HG03196 (cell line): ENCODE results near the gene NPRL2.

Source experiments
- ATAC-seq: cut with Tn5 transposase; IDR thresholded peaks from one replicate; pipeline ENCODE4 v1.9.1; 2021; ENCODE audit not compliant: unreplicated experiment

NPRL2 gene

DNA sequence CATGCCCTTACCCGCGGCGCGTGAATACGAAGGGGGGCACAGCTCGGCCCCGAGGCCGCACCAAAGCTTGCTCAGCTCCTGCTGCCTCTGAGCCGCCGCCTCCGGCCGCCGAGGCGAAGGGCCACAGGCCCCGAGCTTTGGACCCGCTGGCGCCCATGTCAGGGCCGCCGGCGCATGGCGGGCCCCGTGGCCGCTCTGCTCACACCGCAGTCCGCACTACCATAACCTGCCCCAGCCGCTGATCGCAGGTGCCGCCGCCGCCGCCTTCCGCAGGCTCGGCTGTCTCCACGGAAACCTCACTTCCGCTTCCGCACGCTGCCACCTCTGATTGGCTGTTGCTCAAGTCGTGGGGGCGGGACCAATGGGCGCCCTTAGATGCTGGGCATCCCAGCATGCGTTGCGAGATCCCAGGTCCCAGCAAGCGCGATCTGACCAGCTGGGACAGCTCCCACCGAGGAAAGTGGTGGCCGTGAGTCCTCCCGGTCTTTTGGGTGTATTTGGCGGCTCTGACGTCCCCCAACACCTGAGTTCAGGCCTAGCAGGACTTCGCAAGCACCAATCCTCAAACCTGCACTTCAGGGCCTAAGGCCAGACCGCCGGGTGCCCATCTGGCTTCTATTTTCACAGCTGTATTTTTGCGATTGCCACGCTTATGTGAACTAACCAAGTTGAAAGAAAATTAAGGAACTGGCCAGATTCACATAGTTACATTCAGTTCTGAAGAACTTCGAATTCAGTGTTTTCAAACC is 22.5 kb downstream of the NPRL2 start, which contains the start of gene TUSC2:
TSS of gene TUSC2 (minus strand) at position 281 of the 749 bp plus-strand sequence. CDS start at position 157, 124 bp downstream.
- peak; percentile 77 for ATAC-seq

DNA sequence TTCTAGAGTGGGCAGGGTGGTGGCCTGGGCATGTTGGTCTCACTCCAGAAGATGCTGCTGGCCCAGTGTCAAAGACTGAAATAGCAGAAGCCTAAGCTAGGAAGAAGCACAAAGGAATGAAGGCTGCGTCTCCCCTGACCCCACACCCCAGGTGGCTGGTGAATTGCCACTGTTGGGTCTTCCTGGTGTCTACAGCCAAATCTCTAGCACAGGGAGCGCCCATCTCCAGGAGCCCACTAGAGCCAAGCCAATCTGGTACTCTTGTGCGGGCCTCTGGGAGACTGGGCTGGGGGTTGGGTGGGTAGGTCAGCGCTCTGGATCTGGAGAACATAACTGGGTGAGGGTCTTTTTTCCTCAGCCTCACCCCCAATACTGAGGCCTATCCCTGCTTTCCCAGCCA is 23.4 kb downstream of the NPRL2 start:
- no peak for ATAC-seq

DNA sequence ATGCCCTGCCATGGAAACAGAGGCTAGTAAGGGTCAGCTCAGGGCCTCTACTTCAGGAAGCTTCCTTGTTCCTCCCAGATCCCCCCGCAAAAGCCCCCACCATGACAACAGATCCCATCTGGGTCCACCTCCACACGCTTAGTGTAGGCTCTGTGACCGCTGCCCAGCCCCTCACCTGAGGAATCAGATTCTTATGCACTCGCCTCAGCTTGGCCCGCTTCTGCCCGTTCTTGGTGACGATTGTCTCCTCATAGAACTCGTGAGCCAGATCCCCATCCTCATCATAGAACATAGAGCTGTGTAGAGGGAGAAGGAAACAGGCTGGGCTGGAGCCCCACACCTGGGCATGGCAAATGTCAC is 24.4 kb downstream of the NPRL2 start:
- ATAC-seq = no peak

DNA sequence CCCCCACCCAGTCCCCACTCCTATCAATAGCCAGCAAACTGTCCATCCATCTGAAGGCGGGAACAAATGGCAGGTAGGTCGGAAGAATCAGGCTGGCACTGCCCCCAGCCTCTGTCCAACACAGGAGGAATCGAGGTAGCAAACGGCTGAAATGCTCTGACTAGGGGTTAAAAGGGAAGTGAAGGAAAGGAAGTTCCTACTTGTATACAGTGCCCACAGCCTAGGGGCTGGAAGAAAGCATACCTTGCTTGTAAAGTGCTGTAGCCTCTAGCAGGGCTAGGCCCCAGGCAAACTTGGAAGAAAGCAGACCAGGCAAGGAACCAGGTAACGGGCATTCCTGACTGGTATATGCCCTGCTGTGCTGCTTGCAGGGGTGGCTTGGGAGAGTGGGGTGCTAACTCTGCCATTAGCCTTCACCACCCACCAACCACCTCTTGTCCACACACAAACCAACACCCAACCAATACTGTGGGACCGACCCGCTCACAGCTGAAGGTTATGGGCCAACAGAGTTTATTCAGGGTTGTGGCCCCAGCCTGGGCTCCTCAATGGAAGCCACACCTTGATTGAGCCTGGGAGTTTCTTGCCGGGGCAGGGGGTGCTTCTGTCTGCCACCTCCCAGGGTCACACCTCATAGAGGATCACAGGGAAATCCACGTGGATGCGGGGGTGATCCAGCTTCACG is 24.9 kb downstream of the NPRL2 start:
- ATAC-seq = no peak

DNA sequence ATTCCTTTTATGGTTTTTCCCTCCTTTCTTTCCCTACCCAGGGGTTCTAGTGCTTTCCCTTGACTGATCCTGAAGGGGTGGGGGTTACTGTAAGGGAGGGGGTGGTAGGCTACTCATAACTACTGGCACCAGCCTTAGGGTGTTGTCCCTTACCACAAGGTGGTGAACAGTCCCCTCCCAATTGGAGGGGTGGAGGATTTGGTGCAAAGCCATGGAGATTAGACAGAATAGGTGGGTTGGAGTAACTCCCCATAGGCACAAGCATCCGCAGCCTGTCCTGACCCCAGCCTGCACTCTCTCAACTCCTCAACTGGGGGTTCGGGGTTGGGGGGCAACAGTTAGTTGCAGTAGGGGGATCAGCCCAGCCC is 25.5 kb downstream of the NPRL2 start:
- no peak for ATAC-seq

DNA sequence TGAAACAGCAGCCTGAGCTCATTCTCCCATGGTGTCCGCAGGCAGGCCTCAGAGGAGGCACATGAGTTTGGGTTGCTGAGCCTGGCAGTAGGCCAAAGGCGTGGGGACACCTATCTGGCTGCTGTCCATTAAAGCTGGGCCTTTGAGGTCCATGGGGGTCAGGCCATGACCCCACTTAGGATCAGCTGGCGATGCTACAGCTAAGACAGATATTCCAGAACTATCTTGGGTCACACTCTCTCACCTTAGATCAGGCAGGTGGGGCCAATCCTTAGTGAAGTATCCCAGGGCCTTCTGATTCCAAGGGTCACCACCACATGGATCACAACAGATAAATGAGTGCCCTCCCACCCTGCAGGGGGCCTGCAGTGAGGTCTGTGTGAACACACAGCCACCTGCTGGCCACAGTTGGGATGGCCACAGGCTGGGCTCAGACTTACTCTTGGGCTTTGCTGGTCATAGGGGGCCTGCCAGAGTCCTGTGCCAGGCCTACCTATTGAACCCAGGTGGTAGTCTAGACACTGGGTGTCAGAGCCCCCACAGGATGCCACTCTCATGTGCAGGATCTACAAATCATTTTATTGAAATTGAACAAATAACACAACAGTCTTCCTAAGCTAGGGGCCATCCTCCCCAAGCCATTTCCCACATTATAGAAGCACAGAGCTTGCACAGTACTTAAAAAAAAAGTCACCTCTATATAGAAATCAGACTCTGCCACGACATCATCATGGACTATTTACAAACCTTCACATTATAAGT is 26.0 kb downstream of the NPRL2 start:
- no peak for ATAC-seq

DNA sequence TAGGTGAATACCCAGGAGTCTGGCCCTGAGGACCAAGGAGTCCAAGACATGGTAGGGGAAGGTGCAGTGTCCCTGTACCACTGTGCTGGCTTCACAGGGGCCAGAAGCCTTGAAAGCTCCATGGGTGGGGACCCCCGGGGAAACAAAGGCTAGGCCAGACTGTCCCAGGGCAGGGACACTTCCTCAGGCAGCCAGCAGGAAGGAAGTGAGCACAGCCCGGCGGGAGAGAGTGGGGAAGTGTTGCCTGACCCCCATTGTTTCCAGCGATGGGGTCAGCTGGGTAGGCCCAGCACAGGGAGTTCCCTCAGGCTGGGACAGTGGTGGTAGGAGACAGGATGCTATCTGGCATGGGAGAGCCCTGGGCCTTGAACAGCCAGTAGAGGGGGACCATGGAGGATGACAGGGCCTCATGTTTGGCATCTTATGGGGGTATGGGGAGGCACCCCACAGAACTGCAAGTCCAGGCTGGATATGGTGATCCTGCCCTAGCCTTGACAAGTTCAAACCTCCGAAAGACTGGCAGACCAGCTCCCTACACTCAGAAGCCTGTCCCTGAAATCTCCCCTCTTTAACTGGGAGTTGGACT is 26.9 kb downstream of the NPRL2 start:
- ATAC-seq = no peak

DNA sequence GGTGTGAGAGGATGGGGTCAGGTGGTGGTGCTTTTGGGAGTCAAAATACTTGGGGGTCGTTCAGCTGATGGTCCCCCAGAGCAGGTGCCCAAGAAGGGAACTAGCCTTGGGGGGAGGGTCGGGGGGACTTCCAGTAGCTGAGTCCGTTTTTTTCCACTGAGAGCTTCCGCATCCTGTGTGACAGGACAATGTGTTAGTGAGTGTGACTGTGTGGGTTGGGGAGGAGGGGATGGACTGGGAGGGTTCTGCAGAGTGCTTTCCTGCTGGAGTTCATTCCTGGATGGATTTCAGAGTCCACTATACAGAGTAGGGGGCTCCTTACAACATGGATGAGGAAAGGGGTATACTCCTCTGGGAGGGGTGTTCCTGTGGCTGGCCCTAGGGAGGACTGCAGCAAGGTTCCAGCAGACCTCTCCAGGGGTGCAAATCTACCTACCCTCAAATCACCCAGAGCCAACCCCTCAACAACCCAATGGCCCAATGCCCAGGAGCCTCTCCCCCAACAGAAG is 27.4 kb downstream of the NPRL2 start:
- no peak for ATAC-seq

DNA sequence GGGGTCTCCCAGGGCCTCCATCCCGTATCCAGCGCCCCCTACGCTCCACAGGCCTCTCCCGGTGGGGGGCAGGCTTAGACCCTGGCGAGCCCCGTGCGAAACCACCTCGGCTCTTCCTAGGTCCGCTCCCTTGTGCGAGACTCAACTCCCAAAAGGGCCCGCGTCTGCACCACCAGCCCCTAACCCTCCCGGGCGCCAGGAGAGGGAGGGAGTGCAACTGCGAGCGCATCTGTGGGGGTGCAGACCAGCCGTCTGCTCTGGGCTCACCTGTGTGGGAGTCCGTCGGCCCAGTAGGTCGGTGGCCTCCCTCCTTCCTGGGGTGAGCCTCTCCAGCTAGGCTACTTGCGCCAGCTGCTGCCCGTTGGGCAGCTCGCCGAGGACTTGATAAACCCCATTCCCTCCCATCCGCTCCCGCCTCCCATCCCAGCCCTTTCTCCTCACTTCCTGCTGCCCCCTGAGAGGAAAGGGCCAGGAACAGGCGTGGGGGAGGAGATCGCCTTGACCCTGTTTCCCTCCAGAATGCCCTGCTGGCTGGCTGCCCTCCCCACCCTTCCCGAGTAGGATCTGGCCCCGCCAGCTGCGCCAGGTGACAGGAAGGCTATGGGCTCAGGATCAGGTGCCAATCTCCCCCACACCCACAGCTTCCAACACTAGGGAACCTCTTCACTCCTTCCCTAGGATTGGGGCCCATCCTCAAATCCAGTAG is 28.0 kb downstream of the NPRL2 start, which contains the start of gene HYAL2:
TSS of gene HYAL2 (minus strand) at position 360 of the 706 bp plus-strand sequence. CDS start 2,256 bp downstream, outside the sequence.
- ATAC-seq = no peak

DNA sequence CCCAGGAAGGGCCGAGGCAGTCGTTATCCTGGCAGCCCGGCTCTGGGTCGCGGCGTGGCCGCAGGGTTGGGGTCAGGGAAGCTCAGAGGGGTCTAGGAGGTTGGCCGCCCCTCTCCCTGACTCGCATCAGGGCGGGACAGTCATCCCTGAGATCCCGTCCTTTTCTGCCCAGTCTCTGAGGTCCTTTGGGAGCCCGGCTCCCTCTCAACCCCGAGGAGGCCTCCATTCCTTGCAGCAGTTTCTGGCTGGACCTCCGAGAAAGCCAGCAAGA is 28.5 kb downstream of the NPRL2 start:
- no peak for ATAC-seq

DNA sequence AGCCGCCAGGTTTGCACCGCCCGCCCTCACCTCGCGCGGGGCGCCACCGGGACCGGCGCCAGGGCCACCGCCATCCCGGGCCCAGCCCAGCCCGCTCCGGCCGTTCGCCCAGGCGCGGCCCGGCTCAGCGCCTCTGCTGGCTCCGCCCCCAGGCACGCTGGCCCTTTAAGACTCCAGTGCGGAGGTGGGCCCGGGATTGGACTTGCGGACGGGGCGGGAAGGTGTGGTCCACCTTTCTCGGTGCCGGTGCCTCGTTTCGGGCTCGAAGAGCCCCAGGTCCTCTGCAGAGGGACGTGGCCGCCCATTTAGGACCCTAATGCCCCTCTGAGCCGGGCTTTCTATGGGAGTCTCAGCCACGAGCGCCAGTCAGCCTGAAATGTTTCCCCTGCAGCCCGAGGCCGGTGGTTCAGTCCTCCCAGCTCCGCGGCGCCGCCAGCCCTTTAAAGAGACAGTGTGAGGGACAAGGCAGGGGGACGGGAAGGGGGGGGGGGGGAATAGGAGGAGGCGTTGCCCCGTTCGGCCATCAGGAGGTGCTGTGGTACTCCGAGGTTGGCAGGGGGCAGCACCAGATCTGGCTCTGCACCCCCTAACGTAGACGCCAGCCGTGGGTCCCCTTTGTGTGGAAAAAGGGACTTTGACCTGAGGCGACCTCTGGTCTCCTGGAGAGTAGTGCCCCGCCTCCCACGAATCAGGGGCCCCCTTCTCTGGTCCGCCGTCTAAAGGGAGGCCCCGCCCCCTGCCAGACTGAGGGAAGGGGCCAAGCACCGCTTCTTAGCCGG is 29.1 kb downstream of the NPRL2 start:
- peak; percentile 72 for ATAC-seq

DNA sequence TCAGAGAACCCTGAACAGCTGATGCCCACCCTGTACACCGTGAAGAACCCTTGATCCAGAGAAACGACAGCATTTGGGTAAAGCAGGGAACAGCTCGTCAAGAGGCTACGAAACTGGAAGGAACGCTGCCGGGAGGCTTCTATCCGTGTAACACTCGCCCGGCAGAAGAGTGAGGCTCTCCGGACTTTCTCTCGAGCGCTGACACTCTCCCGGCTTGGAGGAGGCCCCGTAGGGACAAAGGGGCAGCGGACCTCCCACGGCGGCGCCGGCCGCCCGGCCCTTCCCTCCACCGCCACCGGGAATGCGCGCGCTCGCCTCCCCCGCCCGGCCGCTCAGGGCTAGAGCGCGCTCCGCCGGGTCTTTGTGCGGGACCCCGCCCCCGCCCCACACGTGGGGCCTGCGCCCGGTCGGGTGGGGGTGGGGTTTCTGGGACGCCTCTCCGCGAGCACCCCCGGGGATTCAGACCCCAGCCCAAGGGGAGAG is 29.7 kb downstream of the NPRL2 start:
- ATAC-seq = peak; percentile 40

DNA sequence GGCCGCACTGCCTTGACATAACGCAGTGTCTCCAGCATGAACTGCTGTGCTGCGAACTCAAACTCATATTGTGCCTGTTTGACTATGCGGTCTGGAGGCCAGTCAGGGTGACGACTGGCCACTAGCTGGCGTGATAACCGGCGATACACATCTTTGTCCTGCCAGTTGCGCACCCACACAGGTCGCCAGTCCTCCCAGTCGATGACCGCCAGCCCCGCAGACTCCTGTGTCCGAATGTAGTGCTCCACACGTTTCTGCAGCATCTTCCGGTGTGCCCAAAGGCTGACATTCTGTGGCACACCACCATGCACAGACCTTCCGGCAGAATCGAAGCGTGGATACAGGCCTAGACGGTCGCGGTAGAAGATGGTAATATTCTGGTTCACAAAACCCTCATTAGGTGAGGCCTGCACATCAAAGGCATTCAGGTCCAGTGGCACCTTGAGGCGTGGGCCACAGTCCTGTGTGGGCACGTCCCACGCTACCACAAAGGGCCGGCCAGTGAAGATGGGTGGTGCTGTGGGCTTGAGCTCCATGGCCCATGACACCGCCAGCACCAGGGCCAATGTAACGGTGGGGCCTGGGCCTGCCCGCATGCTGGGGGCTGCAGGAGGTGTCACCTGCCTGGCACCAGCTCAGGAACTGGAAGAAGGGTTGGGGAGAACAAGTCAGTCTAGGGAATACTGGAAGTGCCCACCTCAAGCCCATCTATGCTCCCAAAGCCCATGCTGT is 30.5 kb downstream of the NPRL2 start:
- no peak for ATAC-seq

DNA sequence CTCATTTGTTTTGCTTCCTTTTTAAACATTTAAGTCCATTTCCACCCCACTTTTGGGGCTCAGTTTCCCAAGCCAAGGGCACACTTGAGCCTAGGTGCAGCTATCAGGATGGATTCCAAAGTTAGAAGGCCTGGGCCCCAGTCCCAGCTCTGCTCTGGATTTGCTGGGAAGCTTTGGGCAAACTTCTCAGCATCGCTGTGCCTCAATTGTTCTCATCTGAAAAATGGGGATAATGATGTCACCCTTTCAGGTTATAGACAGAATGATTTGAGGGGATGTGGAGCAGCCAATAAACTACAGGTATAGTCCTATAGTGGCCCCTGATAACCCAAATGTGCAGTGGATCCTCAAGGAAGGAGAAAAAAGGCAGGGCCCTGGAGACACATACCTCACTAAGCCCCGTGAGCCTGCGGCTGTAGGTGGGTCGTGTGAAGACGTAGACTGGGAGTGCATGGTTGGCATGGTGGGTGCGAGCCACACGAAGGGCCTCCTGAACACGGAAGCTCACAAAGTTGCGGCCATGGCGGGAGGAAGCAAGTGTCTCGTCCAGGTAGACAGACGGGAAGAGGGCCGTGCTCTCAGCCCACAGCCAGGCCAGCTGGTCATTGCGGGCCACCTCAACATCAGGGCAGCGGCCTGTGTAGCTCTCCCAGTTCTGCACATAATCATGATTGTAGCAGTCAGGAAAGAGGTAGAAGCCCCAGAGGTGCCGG is 31.2 kb downstream of the NPRL2 start:
- ATAC-seq = no peak

DNA sequence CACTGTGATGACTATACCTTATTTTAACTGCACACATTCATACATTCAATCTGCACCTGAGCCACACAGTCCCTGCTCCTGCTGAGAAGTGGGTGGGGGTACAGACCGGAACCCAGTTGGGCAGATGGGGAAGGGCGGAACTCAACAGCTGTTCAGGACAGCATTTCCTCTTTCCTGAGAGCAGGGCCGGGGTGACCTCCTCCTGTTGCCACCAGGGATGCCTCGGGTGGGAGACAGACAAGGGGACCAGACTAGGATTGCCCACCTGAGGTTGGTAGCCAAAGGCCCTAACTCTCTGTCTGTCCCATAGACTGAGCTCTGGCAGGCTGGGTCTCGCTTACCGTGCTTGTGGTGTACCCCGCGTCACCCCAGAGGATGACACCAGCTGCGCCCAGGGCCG is 32.0 kb downstream of the NPRL2 start:
- no peak for ATAC-seq

DNA sequence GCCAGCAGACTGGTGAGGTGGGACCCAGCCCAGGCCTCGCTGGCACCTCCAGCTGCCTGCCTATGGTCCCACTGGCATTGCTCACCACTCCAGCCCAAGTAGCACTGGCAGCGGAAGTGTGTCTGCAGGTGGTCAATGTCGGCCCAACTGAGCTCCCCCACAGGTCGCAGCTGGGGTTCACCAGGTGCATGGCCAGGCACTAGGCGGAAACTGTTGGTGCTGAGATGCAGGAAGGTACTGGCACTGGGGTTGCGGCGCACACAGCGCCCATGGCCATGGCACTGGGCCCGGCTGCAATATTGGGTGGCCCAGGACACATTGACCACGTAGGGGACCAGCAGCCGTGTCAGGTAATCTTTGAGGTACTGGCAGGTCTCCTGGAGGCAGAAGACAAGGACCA is 32.4 kb downstream of the NPRL2 start:
- ATAC-seq = no peak

DNA sequence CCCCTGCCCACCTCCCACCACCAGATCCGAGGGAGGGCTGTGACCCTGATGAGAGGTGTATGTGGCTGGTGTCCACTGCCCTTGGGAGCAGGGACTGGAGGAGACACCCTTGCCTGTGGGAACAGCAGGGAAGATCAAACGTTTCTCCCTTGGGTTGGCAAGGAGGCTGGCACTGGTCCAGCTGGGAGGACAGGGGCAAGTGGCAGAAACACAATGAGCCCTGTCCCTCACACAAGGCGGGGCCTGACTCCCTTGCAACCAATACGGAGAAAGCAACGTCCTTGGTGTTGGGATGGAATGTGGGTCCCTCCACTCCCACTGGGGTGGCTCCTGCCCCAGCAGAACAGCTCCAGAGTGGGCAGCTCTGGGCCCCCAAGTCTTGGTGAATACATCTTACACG is 33.3 kb downstream of the NPRL2 start:
- no peak for ATAC-seq

DNA sequence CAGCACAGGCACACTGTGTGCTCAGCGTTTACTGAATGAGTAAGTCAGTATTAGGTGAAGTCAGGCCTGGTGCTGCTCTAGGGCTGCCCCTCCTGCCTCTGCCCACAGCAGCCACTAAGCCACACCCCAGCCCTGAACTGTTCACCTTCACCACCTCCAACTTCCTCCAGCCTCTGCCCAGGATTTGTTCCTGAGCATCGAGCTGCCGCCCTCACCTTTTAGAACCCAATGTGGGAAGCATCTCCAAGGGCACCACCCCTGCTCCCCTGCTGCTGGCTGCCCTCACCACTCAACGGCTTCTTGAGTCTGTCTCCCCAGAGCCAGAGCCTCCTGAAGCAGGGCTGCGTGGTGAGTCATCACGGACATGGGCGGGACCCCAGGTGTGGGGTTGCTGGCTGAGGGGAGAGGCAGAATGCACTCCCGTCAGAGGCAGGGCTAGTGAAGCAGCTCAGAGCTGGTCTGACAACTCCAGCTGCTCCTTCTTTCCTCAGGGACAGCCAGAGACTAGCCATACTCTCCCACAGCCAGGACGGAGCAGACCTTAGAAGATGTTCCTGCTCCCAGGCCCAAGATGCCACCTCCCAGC is 33.8 kb downstream of the NPRL2 start:
- no peak for ATAC-seq
